ENCODE measurements around the gene WDR5. TPM values are rescaled to one million over a fixed set of nuclear protein-coding genes. Genes with fewer than 3 reads are reported as not detected.
"Not testable (repeated sequence)": the region's sequence is repeated elsewhere in the genome, so short reads cannot be mapped to it uniquely, and the experiment has no call there.

The WDR5 gene
- total and polyA plus RNA-seq, 3 experiments from 2014 or later, result 16.4 to 64.3 (median 62.2) TPM

DNA sequence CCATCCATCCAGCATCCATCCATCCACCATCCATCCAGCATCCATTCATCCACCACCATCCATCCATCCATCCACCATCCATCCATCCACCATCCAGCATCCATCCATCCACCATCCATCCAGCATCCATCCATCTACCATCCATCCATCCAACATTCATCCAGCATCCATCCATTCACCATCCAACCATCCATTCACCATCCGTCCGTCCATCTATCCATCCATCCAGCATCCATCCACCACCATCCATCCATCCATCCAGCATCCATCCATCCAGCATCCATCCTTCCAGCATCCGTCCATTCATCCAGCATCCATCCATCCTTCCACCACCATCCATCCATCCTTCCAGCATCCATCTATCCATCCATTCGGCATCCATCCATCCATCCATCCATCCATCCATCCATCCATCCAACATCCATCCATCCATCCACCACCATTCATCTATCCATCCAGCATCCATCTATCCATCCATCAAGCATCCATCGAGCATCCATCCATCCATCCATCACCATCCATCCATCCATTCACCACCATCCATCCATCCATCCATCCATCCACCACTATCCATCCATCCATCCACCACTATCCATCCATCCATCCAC, 32.4 kb upstream of the WDR5 start:
- Mint-ChIP-seq H3K4me3 (no peak overlapping the region), H3K36me3 (no peaks in the 10 kb centered on the region), H3K27ac (peak overlapping the region in 1 of 8 donors; percentile 57), H3K4me1 (peaks cover 0 to 4% (median 0%) of the 10 kb centered on the region in 3 donors), H3K9me3 (no peaks in the 10 kb centered on the region), H3K27me3 (peaks cover 27 to 32% of the 10 kb centered on the region in 2 donors)
- Histone ChIP-seq H3K4me1 (ENCODE audit: insufficient read depth, low read length) (no peaks in the 10 kb centered on the region), H3K9me3 (ENCODE audit: low read length) (no peaks in the 10 kb centered on the region), H3K27me3 (ENCODE audit: insufficient read depth, low read length, poor library complexity, severe bottlenecking) (no peaks in the 10 kb centered on the region), H3K27ac (ENCODE audit: low read depth, low read length) (no peak overlapping the region), H3K36me3 (ENCODE audit: insufficient read depth, low read length) (no peaks in the 10 kb centered on the region), H3K4me3 (ENCODE audit: low read length) (no peak overlapping the region)
- DNase-seq, result no peak
- CTCF ChIA-PET, result no interaction called here
- POLR2A ChIA-PET, result no interaction called here

GRCh38 chr9:134111064-134111463, 24.8 kb upstream of the WDR5 start:
- Histone ChIP-seq H3K4me1 (ENCODE audit: insufficient read depth, low read length) (no peaks in the 10 kb centered on the region), H3K9me3 (ENCODE audit: low read length) (no peaks in the 10 kb centered on the region), H3K4me3 (ENCODE audit: low read length) (no peak overlapping the region), H3K27ac (ENCODE audit: low read depth, low read length) (no peak overlapping the region), H3K36me3 (ENCODE audit: insufficient read depth, low read length) (no peaks in the 10 kb centered on the region), H3K27me3 (ENCODE audit: insufficient read depth, low read length, poor library complexity, severe bottlenecking) (no peaks in the 10 kb centered on the region)
- no peak overlapping the region for H3K4me3 Mint-ChIP-seq
- peaks cover 0 to 1% (median 0%) of the 10 kb centered on the region in 3 donors for H3K36me3 Mint-ChIP-seq
- no peaks in the 10 kb centered on the region for H3K4me1 Mint-ChIP-seq
- ChIA-PET POLR2A (no interaction called here), CTCF (no interaction called here)
- no peak overlapping the region for H3K27ac Mint-ChIP-seq
- no peaks in the 10 kb centered on the region for H3K9me3 Mint-ChIP-seq
- H3K27me3 Mint-ChIP-seq, result peaks cover 8 to 12% of the 10 kb centered on the region in 2 donors
- DNase-seq, result no peak

DNA sequence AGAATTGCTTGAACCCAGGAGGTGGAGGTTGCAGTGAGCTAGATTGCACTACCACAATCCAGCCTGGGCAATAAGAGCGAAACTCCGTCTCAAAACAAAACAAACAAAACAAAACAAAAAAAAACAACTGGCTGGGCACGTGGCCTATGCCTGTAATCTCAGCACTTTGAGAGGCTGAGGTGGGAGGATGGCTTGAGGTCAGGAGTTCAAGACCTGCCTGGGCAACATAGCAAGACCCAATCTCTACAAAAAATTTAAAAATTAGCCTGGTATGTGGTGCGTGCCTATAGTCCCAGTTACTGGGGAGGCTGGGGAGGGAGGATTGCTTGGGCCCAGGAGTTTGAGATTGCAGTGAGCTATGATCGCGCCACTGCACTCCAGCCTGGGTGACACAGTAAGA, 23.3 kb upstream of the WDR5 start:
- H3K27ac Mint-ChIP-seq, result no peak overlapping the region
- ChIA-PET POLR2A (no interaction called here), CTCF (no interaction called here)
- H3K9me3 Mint-ChIP-seq, result no peaks in the 10 kb centered on the region
- H3K27me3 ChIP-seq (ENCODE audit: insufficient read depth, low read length, poor library complexity, severe bottlenecking), result no peaks in the 10 kb centered on the region
- no peak overlapping the region for H3K4me3 ChIP-seq (ENCODE audit: low read length)
- H3K27ac ChIP-seq (ENCODE audit: low read depth, low read length), result no peak overlapping the region
- no peaks in the 10 kb centered on the region for H3K4me1 Mint-ChIP-seq
- peaks cover 0 to 1% (median 0%) of the 10 kb centered on the region in 3 donors for H3K36me3 Mint-ChIP-seq
- no peak for DNase-seq
- H3K9me3 ChIP-seq (ENCODE audit: low read length), result no peaks in the 10 kb centered on the region
- H3K4me1 ChIP-seq (ENCODE audit: insufficient read depth, low read length), result no peaks in the 10 kb centered on the region
- H3K36me3 ChIP-seq (ENCODE audit: insufficient read depth, low read length), result no peaks in the 10 kb centered on the region
- no peak overlapping the region for H3K4me3 Mint-ChIP-seq
- H3K27me3 Mint-ChIP-seq, result peaks cover 3 to 8% of the 10 kb centered on the region in 2 donors

GRCh38 chr9:134118972-134119371, 16.9 kb upstream of the WDR5 start:
- H3K9me3 Mint-ChIP-seq; H3K4me3 Mint-ChIP-seq; CTCF ChIA-PET; H3K27me3 ChIP-seq (ENCODE audit: insufficient read depth, low read length, poor library complexity, severe bottlenecking); H3K27ac ChIP-seq (ENCODE audit: low read depth, low read length); H3K4me1 Mint-ChIP-seq; H3K4me1 ChIP-seq (ENCODE audit: insufficient read depth, low read length); DNase-seq; POLR2A ChIA-PET; H3K27me3 Mint-ChIP-seq; H3K4me3 ChIP-seq (ENCODE audit: low read length); H3K9me3 ChIP-seq (ENCODE audit: low read length); H3K36me3 ChIP-seq (ENCODE audit: insufficient read depth, low read length); H3K27ac Mint-ChIP-seq; H3K36me3 Mint-ChIP-seq: not testable (repeated sequence)

DNA sequence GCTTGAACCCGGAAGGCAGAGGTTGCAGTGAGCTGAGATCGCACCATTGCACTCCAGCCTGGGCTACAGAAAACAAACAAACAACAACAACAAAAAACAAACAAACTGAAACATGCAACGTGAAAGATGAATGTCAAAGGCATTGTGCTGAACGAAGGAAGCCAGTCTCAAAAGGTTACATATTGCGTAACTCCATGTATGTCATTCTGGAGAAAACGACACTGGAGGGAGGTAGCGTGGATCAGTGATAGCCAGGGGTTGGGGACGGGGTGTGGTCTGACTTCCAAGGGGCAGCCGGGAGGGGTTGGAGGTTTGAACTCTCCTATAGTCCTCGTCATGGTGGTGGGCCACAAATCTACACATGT, 12.1 kb upstream of the WDR5 start:
- no peak overlapping the region for H3K27ac ChIP-seq (ENCODE audit: low read depth, low read length)
- no peaks in the 10 kb centered on the region for H3K27me3 ChIP-seq (ENCODE audit: insufficient read depth, low read length, poor library complexity, severe bottlenecking)
- Mint-ChIP-seq H3K9me3 (no peaks in the 10 kb centered on the region), H3K27ac (peak overlapping the region in 1 of 8 donors; percentile 83), H3K4me3 (no peak overlapping the region), H3K4me1 (no peaks in the 10 kb centered on the region), H3K27me3 (peaks cover 0 to 8% of the 10 kb centered on the region in 2 donors), H3K36me3 (no peaks in the 10 kb centered on the region)
- no peaks in the 10 kb centered on the region for H3K36me3 ChIP-seq (ENCODE audit: insufficient read depth, low read length)
- no peaks in the 10 kb centered on the region for H3K4me1 ChIP-seq (ENCODE audit: insufficient read depth, low read length)
- H3K9me3 ChIP-seq (ENCODE audit: low read length), result no peaks in the 10 kb centered on the region
- POLR2A ChIA-PET, result no interaction called here
- no peak overlapping the region for H3K4me3 ChIP-seq (ENCODE audit: low read length)
- no peak for DNase-seq
- CTCF ChIA-PET, result interaction anchor here (0.6 kb wide), 1 partner anchor 74 kb away, joined by 3 read pairs; no protein-coding TSS in a partner anchor

DNA sequence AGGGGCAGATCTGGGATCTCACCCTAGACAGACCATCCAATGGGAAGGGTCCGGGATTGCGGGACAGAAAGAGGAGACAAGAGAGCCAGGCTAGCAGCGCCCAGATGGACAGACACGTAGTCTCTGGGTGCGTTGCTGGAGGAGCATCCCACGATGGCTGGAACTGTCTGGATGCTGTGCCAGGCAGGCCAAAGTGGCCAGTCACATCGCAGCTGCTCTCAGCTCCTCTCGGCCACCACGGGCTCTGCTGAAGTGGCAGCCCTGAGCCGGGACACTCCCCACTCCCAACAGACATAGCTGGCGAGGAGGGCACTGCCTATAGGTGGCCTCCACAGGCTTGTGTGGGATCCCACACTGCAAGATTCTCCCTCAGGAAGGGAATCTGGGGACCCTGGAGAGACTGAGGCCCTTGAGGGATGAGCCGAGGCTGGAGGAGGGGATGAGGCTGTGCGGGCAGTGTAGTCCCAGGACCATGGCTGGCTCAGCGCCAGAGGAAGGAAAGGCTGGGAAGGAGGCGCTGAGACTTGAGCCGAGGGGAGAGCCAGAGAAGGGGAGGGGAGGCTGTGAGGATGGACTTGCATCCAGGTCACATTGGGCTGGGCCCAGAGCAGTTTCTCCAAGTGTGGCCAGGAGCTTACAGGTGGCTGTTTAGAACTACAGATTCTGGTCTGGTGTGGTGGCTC, 10.3 kb upstream of the WDR5 start:
- ChIA-PET POLR2A (no interaction called here), CTCF (no interaction called here)
- Histone ChIP-seq H3K27me3 (ENCODE audit: insufficient read depth, low read length, poor library complexity, severe bottlenecking) (no peaks in the 10 kb centered on the region), H3K36me3 (ENCODE audit: insufficient read depth, low read length) (no peaks in the 10 kb centered on the region), H3K4me3 (ENCODE audit: low read length) (no peak overlapping the region), H3K9me3 (ENCODE audit: low read length) (no peaks in the 10 kb centered on the region), H3K4me1 (ENCODE audit: insufficient read depth, low read length) (no peaks in the 10 kb centered on the region), H3K27ac (ENCODE audit: low read depth, low read length) (no peak overlapping the region)
- no peak overlapping the region for H3K4me3 Mint-ChIP-seq
- peaks cover 0 to 7% of the 10 kb centered on the region in 2 donors for H3K27me3 Mint-ChIP-seq
- no peaks in the 10 kb centered on the region for H3K36me3 Mint-ChIP-seq
- H3K27ac Mint-ChIP-seq, result no peak overlapping the region
- DNase-seq, result no peak
- no peaks in the 10 kb centered on the region for H3K4me1 Mint-ChIP-seq
- H3K9me3 Mint-ChIP-seq, result no peaks in the 10 kb centered on the region

DNA sequence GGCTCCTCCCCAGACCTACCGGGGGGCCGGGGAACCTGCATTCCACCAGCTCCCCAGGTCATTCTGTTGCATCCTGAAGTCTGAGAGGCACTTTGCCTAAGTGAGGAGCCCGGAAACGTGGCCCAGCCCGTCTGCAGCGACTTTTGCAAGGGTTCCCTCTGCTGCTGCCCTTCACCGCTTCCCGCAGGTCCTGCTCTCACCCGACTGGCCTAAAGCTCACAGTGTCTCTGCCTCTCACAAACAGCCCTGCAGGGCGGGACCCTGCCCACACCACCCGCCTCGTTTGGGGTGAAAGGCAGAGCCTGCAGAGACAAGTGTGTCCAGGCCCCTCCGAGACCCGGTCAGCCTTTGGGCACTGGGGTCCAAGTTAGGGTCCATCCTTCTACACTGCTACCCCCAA, 9.5 kb upstream of the WDR5 start:
- POLR2A ChIA-PET, result no interaction called here
- no peaks in the 10 kb centered on the region for H3K36me3 Mint-ChIP-seq
- Histone ChIP-seq H3K27ac (ENCODE audit: low read depth, low read length) (no peak overlapping the region), H3K36me3 (ENCODE audit: insufficient read depth, low read length) (no peaks in the 10 kb centered on the region), H3K9me3 (ENCODE audit: low read length) (no peaks in the 10 kb centered on the region), H3K4me3 (ENCODE audit: low read length) (no peak overlapping the region), H3K4me1 (ENCODE audit: insufficient read depth, low read length) (no peaks in the 10 kb centered on the region), H3K27me3 (ENCODE audit: insufficient read depth, low read length, poor library complexity, severe bottlenecking) (no peaks in the 10 kb centered on the region)
- CTCF ChIA-PET, result no interaction called here
- peak overlapping the region in 1 of 8 donors; percentile 88 for H3K27ac Mint-ChIP-seq
- H3K27me3 Mint-ChIP-seq, result peaks cover 0 to 7% of the 10 kb centered on the region in 2 donors
- no peak for DNase-seq
- no peaks in the 10 kb centered on the region for H3K4me1 Mint-ChIP-seq
- no peaks in the 10 kb centered on the region for H3K9me3 Mint-ChIP-seq
- H3K4me3 Mint-ChIP-seq, result no peak overlapping the region

- Mint-ChIP-seq H3K9me3 (no peaks in the 10 kb centered on the region), H3K4me3 (no peak overlapping the region), H3K27ac (no peak overlapping the region), H3K4me1 (no peaks in the 10 kb centered on the region), H3K27me3 (peaks cover 0 to 7% of the 10 kb centered on the region in 2 donors), H3K36me3 (no peaks in the 10 kb centered on the region)
- CTCF ChIA-PET, result no interaction called here
- POLR2A ChIA-PET, result no interaction called here
- H3K27me3 ChIP-seq (ENCODE audit: insufficient read depth, low read length, poor library complexity, severe bottlenecking), result no peaks in the 10 kb centered on the region
- no peaks in the 10 kb centered on the region for H3K36me3 ChIP-seq (ENCODE audit: insufficient read depth, low read length)
- H3K27ac ChIP-seq (ENCODE audit: low read depth, low read length), result no peak overlapping the region
- no peaks in the 10 kb centered on the region for H3K4me1 ChIP-seq (ENCODE audit: insufficient read depth, low read length)
- H3K9me3 ChIP-seq (ENCODE audit: low read length), result no peaks in the 10 kb centered on the region
- DNase-seq, result no peak
- no peak overlapping the region for H3K4me3 ChIP-seq (ENCODE audit: low read length)
Observed at GRCh38 chr9:134127065-134127580, 8.8 kb upstream of the WDR5 start.

All from CD8-positive, alpha-beta memory T cell (primary cell).